NCI-H345 treated with DMSO at 0.1 percent for 48 hours (cell line): Measurements from ENCODE around the gene ZNF37A.
"Not testable (repeated sequence)": the region's sequence is repeated elsewhere in the genome, so short reads cannot be mapped to it uniquely, and the experiment has no call there.

Experiments used
- DNase-seq: peaks from one replicate; lab custom pipeline; 2025; ENCODE audit not compliant: unreplicated experiment; lab: John Stamatoyannopoulos, UW

The ZNF37A gene

DNA sequence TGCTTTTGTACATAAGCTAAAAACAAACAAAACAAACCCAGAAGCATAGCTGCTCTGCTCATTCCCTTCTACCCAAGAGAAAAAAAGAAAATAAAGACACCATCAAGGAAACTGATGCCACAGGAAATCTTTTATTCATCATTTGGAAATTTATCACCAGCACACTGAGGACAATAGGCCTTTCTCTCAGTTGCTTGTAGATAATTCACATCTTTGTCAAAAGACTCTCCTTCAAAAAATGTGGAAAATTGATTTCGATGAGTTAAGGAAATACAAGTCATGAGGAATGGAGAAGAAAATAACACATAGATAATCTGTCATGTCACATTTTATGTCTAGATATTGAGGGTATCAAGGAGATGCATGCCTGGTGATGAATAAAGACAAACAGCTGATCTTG lies 53.5 kb downstream of the ZNF37A start:
- DNase-seq = no peak

DNA sequence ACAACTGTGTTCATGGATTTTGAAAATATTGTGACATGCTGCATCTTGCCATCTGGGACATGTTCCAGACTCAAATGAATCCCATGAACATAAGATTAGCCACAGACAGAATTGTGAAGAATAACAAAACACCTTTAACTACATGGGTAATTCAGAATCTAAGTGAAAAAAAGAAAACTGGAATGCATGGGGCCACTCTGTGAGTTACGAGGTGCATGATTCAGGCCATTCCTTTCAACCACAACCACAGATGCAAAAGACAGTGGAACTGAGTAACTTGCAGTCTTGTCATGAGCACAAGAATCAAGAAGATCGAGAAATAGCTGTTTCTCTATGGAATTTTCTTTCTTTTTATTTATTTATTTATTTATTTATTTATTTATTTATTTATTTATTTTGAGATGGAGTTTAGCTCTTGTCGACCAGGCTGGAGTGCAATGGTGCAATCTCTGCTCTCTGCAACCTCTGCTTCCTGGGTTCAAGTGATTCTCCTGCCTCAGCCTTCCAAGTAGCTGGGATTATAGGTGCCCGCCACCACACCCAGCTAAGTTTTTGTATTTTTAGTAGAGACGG lies 56.8 kb downstream of the ZNF37A start:
- not testable (repeated sequence) for DNase-seq

DNA sequence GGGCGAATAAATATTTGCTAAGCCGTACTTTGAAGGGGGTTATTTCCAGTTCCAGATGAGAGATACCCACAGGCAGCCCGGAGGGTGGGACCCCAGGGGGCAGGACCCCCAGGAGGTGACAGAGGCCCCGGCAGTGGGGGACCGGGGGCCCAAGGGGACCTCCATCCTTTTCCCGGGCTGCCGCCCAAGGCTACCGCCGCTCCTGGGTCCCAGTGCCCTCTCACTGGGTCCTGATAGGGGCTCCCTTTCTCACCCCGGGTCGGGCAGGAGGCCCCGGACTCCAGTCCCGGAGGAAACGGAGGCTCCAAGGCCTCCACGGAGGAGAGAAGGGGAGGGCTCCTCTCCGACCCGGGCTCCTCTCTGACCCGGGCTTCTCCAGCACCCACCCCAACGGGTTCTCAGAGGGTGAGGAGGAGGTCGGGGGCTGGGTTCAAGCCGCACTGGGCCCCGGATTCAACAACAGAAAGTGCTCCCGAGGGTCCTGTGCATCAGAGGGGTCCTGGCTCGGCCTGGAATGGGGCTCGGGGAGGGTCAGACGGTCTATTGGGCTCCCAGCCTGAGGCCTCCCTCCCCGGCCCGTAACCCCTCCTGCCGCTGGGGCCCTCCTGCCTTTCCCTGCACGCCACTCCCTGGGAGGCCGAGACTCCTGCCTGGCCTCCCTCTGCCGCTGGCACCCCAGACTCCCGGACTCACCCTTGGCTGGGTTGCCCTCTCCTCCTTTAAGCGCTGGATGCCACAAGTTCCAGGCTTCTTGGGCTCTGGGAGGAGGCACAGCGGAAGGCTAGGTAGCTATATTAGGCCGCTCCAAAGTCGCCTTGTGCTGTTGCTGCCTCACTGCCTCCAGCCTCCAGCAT lies 62.5 kb downstream of the ZNF37A start:
- no peak for DNase-seq

DNA sequence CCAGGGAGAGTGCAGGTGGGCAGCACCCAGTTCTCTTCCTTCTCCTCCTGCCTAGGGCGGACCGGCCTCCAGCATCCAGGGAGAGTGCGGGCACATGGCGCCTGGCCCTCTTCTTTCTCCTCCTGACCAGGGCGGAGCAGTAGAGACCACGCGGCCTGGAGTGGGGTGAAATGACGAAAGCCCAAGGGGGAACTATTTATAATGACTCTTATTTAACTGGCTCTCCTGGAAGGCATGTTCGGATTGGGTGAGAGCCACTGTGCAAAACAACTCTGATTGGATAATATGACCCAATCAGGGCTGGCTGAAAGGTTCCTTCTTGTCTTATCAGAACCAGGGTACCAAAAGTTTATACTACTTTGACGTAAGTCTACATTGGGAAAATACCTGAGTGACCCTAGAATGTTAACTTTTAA lies 63.1 kb downstream of the ZNF37A start:
- no peak for DNase-seq

DNA sequence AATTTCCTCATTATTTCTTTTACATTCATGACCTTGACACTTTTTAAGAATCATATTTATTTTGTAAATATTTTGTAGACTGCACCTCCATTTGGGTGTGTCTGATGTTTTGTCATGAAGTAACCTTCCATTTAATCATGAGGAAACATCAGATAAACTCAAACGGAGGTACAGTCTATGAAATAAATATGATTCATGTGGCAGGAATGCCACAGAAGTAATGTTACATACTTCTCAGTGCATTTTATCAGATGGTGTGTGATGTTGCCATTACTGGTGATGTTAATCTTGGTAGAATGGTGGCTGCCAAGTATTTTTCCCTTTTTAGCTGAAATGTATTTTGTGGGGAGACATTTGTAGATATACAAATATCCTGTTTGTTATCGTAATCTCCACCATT lies 64.9 kb downstream of the ZNF37A start:
- no peak for DNase-seq

DNA sequence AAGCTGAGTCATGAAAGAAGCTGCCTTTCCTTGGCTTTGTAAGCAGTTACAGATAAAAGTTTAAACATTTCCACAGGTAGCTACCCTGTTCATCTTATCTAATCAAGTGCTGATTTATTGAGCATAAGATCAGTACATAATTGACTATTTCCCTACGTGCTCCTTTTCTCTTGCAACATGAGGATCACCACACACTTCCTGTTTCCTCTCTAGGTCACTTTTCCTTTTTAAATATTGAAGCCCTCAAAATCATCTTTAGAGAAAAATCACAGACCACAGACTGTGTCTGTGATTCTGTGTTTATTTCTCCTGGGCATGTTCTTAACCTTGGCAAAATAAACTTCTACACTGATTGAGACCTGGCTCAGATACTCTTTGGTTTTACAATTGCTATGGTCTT lies 69.5 kb downstream of the ZNF37A start:
- no peak for DNase-seq

DNA sequence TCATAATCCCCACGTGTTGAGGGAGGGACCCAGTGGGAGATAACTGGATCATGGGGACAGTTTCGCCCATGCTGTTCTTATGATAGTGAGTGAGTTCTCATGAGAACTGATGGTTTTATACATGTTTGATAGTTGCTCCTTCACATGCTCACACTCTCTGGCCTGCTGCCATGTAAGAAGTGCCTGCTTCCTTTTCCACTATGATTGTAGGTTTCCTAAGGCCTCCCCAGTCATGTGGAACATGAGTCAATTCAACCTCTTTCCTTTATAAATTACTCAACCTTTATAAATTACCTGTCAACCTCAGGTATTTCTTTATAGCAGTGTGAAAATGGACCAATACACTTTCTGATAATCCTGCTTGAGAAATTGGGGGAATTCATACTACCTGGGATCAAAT lies 80.2 kb downstream of the ZNF37A start:
- no peak for DNase-seq

DNA sequence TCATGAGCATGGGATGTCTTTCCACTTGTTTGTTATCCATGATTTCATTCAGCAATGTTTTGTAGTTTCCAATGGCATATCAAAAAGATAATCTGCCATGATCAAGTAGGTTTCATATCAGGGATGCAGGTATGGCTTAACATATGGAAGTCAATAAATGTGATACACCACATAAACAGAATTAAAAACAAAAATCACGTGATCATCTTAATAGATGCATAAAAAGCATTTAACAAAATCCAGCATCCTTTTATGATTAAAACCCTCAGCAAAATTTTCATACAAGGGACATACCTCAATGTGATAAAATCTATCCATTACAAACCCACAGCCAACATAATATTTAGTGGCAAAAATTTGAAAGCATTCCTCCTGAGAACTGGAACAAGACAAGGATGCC lies 90.3 kb downstream of the ZNF37A start:
- DNase-seq = no peak
